Measurements from ENCODE around the gene RASA3.

DNA sequence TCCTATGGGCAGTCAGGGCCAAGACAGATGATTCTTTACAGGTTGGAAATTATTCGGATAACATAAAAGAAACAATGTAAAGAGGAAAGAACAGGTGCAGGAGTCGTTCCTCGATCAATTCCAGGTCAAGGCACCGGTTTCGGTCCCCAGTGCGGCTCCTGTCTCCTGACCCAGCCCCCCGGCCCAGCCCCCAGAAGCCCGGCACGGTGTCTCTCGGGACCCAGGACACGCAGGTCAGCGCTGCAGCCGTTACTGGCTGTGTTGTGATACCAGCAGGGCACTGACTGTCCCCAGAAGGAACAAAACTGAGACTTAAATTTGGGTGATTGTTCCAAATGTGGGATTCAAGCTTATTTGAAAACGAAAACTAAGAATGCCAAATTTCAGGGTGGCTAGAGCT, 8.5 kb downstream of the RASA3 start:
- TF ChIP-seq SP1 (CRISPR knock-in tag; conservative IDR thresholded peaks at IDR 0.05): no peak
- TF ChIP-seq, protein P1, sequence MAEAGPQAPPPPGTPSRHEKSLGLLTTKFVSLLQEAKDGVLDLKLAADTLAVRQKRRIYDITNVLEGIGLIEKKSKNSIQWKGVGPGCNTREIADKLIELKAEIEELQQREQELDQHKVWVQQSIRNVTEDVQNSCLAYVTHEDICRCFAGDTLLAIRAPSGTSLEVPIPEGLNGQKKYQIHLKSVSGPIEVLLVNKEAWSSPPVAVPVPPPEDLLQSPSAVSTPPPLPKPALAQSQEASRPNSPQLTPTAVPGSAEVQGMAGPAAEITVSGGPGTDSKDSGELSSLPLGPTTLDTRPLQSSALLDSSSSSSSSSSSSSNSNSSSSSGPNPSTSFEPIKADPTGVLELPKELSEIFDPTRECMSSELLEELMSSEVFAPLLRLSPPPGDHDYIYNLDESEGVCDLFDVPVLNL (CRISPR knock-in tag; IDR thresholded peaks at IDR 0.05; ENCODE audit: borderline replicate concordance, low read depth): no peak
- TF ChIP-seq, protein P2, sequence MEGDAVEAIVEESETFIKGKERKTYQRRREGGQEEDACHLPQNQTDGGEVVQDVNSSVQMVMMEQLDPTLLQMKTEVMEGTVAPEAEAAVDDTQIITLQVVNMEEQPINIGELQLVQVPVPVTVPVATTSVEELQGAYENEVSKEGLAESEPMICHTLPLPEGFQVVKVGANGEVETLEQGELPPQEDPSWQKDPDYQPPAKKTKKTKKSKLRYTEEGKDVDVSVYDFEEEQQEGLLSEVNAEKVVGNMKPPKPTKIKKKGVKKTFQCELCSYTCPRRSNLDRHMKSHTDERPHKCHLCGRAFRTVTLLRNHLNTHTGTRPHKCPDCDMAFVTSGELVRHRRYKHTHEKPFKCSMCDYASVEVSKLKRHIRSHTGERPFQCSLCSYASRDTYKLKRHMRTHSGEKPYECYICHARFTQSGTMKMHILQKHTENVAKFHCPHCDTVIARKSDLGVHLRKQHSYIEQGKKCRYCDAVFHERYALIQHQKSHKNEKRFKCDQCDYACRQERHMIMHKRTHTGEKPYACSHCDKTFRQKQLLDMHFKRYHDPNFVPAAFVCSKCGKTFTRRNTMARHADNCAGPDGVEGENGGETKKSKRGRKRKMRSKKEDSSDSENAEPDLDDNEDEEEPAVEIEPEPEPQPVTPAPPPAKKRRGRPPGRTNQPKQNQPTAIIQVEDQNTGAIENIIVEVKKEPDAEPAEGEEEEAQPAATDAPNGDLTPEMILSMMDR (IDR thresholded peaks at IDR 0.05): no peak
- TF ChIP-seq KAT7 (CRISPR knock-in tag; IDR thresholded peaks at IDR 0.05; ENCODE audit: borderline replicate concordance): no peak
